CD14-positive monocyte (primary cell): ENCODE results near the gene CD81. TPM values are rescaled to one million over a fixed set of nuclear protein-coding genes. Genes with fewer than 3 reads are reported as not detected.

Source experiments
- DNase-seq, 3 donors: peaks; one replicate each; pipeline ENCODE4 v3.0.0-alpha.2; 2011 to 2022
- H2AFZ ChIP-seq: 2 replicates; pipeline ENCODE4 v1.6.0; 2012; ENCODE audit warnings: mild to moderate bottlenecking, low read depth, low read length, inconsistent platforms; ENCODE audit not compliant: insufficient read depth, poor library complexity, severe bottlenecking
- H3K27ac ChIP-seq, 2 donors: 1 replicate in 1 of 2; 2 replicates in 1 of 2; pipeline ENCODE4 v1.5.1; 2012 to 2013; ENCODE audit warnings: low read length in 2 of 2, control low read depth in 1 of 2, inconsistent platforms in 1 of 2, low read depth in 1 of 2, mild to moderate bottlenecking in 1 of 2
- H3K27me3 ChIP-seq, 2 donors: one replicate each; pipeline versions ENCODE4 v1.6.0 to v1.6.1; 2011 to 2013; ENCODE audit warnings: low read length in 2 of 2; ENCODE audit not compliant: control insufficient read depth in 2 of 2, insufficient read depth in 2 of 2
- H3K36me3 ChIP-seq, 2 donors: replicated peaks in 1 of 2; 1 replicate in 1 of 2; 2 replicates in 1 of 2; pipeline versions ENCODE4 v1.5.1 to v1.6.1; 2012 to 2013; ENCODE audit warnings: low read length in 2 of 2, control low read depth in 1 of 2, inconsistent platforms in 1 of 2, mild to moderate bottlenecking in 1 of 2; ENCODE audit not compliant: insufficient read depth in 2 of 2, control insufficient read depth in 1 of 2
- H3K4me1 ChIP-seq, 2 donors: 1 replicate in 1 of 2; 2 replicates in 1 of 2; pipeline versions ENCODE4 v1.5.1 to v1.6.1; 2012 to 2013; ENCODE audit warnings: low read length in 2 of 2, control low read depth in 1 of 2, inconsistent platforms in 1 of 2, mild to moderate bottlenecking in 1 of 2, moderate library complexity in 1 of 2; ENCODE audit not compliant: insufficient read depth in 2 of 2, control insufficient read depth in 1 of 2
- H3K4me2 ChIP-seq: replicated peaks from 2 replicates; pipeline ENCODE3; 2012; ENCODE audit warnings: low read length, moderate library complexity, mild to moderate bottlenecking; ENCODE audit not compliant: poor library complexity, severe bottlenecking; ENCODE audit errors: extremely low read depth
- H3K4me3 ChIP-seq, 3 experiments: fragments of 200-600 bp in 1 of 3; sonication (generic) in 1 of 3; replicated peaks in 1 of 3; 1 replicate in 2 of 3; 2 replicates in 1 of 3; pipeline ENCODE4 v1.5.1; 2011 to 2013; ENCODE audit warnings: low read length in 3 of 3, mild to moderate bottlenecking in 3 of 3, control low read depth in 2 of 3, low read depth in 2 of 3, inconsistent platforms in 1 of 3, moderate library complexity in 1 of 3
- H3K79me2 ChIP-seq: 2 replicates; pipeline ENCODE4 v1.6.0; 2012; ENCODE audit warnings: mild to moderate bottlenecking, control low read depth, inconsistent platforms, low read length, moderate library complexity; ENCODE audit not compliant: insufficient read depth
- H3K9ac ChIP-seq: 2 replicates; pipeline ENCODE4 v1.6.0; 2017; ENCODE audit warnings: low read length, mild to moderate bottlenecking; ENCODE audit not compliant: insufficient read depth, poor library complexity, severe bottlenecking
- H3K9me3 ChIP-seq, 2 donors: replicated peaks in 1 of 2; 1 replicate in 1 of 2; 2 replicates in 1 of 2; pipeline versions ENCODE4 v1.5.1 to v1.6.1; 2012 to 2013; ENCODE audit warnings: low read length in 2 of 2, control low read depth in 1 of 2; ENCODE audit not compliant: control insufficient read depth in 1 of 2, insufficient read depth in 1 of 2
- H4K20me1 ChIP-seq: 2 replicates; pipeline ENCODE4 v1.6.0; 2012; ENCODE audit warnings: mild to moderate bottlenecking, low read length, control low read depth, moderate library complexity; ENCODE audit not compliant: insufficient read depth
- H3K27ac Mint-ChIP-seq, 7 donors: one replicate each; pipeline ENCODE4 v1.8.0; 2020; ENCODE audit warnings: mild to moderate bottlenecking in 7 of 7, mixed read lengths in 7 of 7, moderate library complexity in 6 of 7, inconsistent platforms in 2 of 7
- H3K27me3 Mint-ChIP-seq, 3 donors: one replicate each; pipeline ENCODE4 v1.8.0; 2021 to 2022; ENCODE audit warnings: low read depth in 3 of 3, mild to moderate bottlenecking in 3 of 3, mixed read lengths in 3 of 3, moderate library complexity in 3 of 3, inconsistent platforms in 1 of 3
- H3K36me3 Mint-ChIP-seq, 2 donors: one replicate each; pipeline ENCODE4 v1.8.0; 2020; ENCODE audit warnings: mixed read lengths in 2 of 2, inconsistent platforms in 1 of 2, mild to moderate bottlenecking in 1 of 2
- H3K4me1 Mint-ChIP-seq: one replicate; pipeline ENCODE4 v1.8.0; 2020; ENCODE audit warnings: mild to moderate bottlenecking, mixed read lengths
- H3K4me3 Mint-ChIP-seq, 2 donors: one replicate each; pipeline ENCODE4 v1.8.0; 2020; ENCODE audit warnings: mild to moderate bottlenecking in 2 of 2, mixed read lengths in 2 of 2, moderate library complexity in 1 of 2
- H3K9me3 Mint-ChIP-seq, 7 donors: one replicate each; pipeline ENCODE4 v1.8.0; 2020 to 2022; ENCODE audit warnings: mixed read lengths in 7 of 7, mild to moderate bottlenecking in 6 of 7, moderate library complexity in 6 of 7, inconsistent platforms in 2 of 7
- WGBS: methylation state at CpG from one replicate; pipeline ENCODE4 v1.1.5; 2013; ENCODE audit warnings: missing lambda C conversion rate; ENCODE audit not compliant: insufficient coverage; 5-methylcytosine and 5-hydroxymethylcytosine counted together
- intact Hi-C, 2 donors: fragments of 100-400 bp; cut with micrococcal nuclease; formaldehyde crosslinking; loops; one replicate each; pipeline versions ENCODE4 v1.15.0 to v1.15.1; 2023
- polyA plus RNA-seq, 3 donors: library from polyadenylated mRNA; depleted of rRNA in 1 of 3; unstranded in 2 of 3; stranded (reverse) in 1 of 3; fragments of 300-500 nt in 2 of 3; fragments of >200 nt in 1 of 3; fragmentation: Illumina TruSeq in 2 of 3; gene quantifications; 1 replicate in 2 of 3; 2 replicates in 1 of 3; pipeline ENCODE4 v1.2.3, GENCODE V29; 2012 to 2021
- TF ChIP-seq, protein P1 (sequence below): fragments of 200-600 bp; IDR thresholded peaks from one replicate; pipeline ENCODE4 v1.8.0; 2022; ENCODE audit warnings: antibody characterized with exemption, mild to moderate bottlenecking

The CD81 gene
- polyA plus RNA-seq, 3 donors = 3.2 to 74.9 (median 12.3) TPM

DNA sequence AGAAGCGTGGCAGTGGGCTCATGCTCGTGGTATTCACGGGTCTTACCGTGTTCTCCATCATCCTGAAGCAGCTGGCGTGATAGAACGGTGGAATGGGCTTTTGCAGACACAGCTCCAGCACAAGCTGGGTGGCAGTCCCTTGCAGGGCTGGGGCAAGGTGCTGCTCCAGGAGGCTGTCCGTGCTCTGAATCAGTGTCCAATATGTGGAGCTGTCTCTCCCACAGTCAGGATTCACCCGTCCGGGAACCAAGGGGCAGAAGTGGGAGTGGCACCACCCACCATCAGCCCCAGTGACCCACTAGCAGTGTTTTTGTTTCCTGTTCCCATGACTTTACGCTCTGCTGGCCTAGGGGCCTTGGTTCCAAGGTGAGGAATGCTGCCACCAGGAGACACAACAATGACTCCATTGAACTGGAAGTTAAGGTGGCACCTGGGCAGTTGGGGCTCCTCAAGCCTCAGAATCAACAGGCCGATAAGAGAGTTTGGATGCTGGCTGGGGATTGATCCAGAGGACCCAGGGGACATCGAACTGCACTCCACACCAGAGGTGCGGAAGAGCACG is 16.9 kb upstream of the CD81 start:
- no peaks in the 10 kb centered on the region for H3K79me2 ChIP-seq
- H3K36me3 Mint-ChIP-seq = no peaks in the 10 kb centered on the region
- no peak for DNase-seq
- H3K4me2 ChIP-seq = no peak overlapping the region
- no peak overlapping the region for H3K4me3 Mint-ChIP-seq
- no peaks in the 10 kb centered on the region for H3K4me1 ChIP-seq
- no peak overlapping the region for H3K27ac ChIP-seq
- no peaks in the 10 kb centered on the region for H3K27me3 ChIP-seq
- no peak overlapping the region for H3K9ac ChIP-seq
- H3K27me3 Mint-ChIP-seq = peaks cover 8 to 16% (median 11%) of the 10 kb centered on the region in 3 donors
- intact Hi-C loops = no loop called here
- H3K27ac Mint-ChIP-seq = no peak overlapping the region
- H4K20me1 ChIP-seq = no peaks in the 10 kb centered on the region
- peaks cover 0 to 3% (median 0%) of the 10 kb centered on the region in 7 donors for H3K9me3 Mint-ChIP-seq
- H2AFZ ChIP-seq = no peak overlapping the region
- H3K4me1 Mint-ChIP-seq = no peaks in the 10 kb centered on the region
- no peaks in the 10 kb centered on the region for H3K9me3 ChIP-seq
- no peaks in the 10 kb centered on the region for H3K36me3 ChIP-seq
- TF ChIP-seq, protein P1, sequence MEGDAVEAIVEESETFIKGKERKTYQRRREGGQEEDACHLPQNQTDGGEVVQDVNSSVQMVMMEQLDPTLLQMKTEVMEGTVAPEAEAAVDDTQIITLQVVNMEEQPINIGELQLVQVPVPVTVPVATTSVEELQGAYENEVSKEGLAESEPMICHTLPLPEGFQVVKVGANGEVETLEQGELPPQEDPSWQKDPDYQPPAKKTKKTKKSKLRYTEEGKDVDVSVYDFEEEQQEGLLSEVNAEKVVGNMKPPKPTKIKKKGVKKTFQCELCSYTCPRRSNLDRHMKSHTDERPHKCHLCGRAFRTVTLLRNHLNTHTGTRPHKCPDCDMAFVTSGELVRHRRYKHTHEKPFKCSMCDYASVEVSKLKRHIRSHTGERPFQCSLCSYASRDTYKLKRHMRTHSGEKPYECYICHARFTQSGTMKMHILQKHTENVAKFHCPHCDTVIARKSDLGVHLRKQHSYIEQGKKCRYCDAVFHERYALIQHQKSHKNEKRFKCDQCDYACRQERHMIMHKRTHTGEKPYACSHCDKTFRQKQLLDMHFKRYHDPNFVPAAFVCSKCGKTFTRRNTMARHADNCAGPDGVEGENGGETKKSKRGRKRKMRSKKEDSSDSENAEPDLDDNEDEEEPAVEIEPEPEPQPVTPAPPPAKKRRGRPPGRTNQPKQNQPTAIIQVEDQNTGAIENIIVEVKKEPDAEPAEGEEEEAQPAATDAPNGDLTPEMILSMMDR = no peak
- 93% methylated on average over 14 of the region's 14 CpGs for WGBS
- no peak overlapping the region for H3K4me3 ChIP-seq

DNA sequence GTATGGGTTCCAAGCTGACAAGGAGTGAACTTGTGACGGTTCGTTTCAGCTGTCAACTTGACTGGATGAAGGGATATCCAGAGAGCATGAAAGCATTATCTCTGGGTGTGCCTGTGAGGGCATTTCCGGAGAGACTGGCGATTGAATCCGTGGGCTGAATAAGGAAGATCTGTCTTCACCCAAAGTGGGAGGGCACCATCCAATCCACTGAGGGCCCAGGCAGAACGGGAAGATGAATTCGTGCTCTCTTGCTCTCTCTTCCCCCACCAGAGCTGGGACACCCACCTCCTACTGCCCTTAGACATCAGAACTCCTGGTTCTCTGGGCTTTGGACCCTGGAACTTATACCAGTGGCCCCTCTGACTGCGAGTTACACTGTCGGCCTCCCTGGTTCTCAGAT is 15.5 kb upstream of the CD81 start:
- Mint-ChIP-seq H3K27me3 (peaks cover 9 to 24% (median 16%) of the 10 kb centered on the region in 3 donors), H3K27ac (no peak overlapping the region), H3K4me1 (peaks cover 4% of the 10 kb centered on the region), H3K36me3 (no peaks in the 10 kb centered on the region), H3K4me3 (no peak overlapping the region), H3K9me3 (peaks cover 0 to 3% (median 0%) of the 10 kb centered on the region in 7 donors)
- H3K4me3 ChIP-seq = no peak overlapping the region
- no peak overlapping the region for H3K9ac ChIP-seq
- no peaks in the 10 kb centered on the region for H3K9me3 ChIP-seq
- 91% methylated on average over 7 of the region's 9 CpGs for WGBS
- H3K79me2 ChIP-seq = no peaks in the 10 kb centered on the region
- no peaks in the 10 kb centered on the region for H3K36me3 ChIP-seq
- no peak overlapping the region for H3K4me2 ChIP-seq
- H4K20me1 ChIP-seq = no peaks in the 10 kb centered on the region
- no peak overlapping the region for H3K27ac ChIP-seq
- TF ChIP-seq, protein P1 = no peak
- no peak overlapping the region for H2AFZ ChIP-seq
- DNase-seq = no peak
- intact Hi-C loops = no loop called here
- H3K4me1 ChIP-seq = no peaks in the 10 kb centered on the region
- H3K27me3 ChIP-seq = peaks cover 0 to 2% of the 10 kb centered on the region in 2 donors
